Activated CD8-positive, alpha-beta T cell treated with anti-CD3 and anti-CD28 coated beads, Interleukin-2, amount 10 ng/mL, durations not matched to agents 7 days and 5 days (primary cell): ENCODE measurements around the gene CD244. TPM values are rescaled to one million over a fixed set of nuclear protein-coding genes. Genes with fewer than 3 reads are reported as not detected.
"Not testable (repeated sequence)": the region's sequence is repeated elsewhere in the genome, so short reads cannot be mapped to it uniquely, and the experiment has no call there.

Source experiments
- ATAC-seq: fragments of 150-1000 bp; cut with Tn5 transposase; one replicate; pipeline ENCODE4 v1.10.0; 2021; ENCODE audit warnings: moderate library complexity
- CTCF ChIA-PET: fragments of 350-600 bp; sonication (Branson Sonifier 250); formaldehyde crosslinking; loops from one replicate; lab custom pipeline; 2021; ENCODE audit warnings: antibody characterized with exemption; lab: Charles Lee
- POLR2A ChIA-PET: fragments of 350-600 bp; sonication (Branson Sonifier 250); formaldehyde crosslinking; loops from one replicate; lab custom pipeline; 2021; ENCODE audit warnings: antibody characterized with exemption; lab: Charles Lee
- DNase-seq: peaks from one replicate; pipeline ENCODE4 v3.0.0-alpha.2; 2020
- H3K27ac Mint-ChIP-seq: one replicate; pipeline ENCODE4 v1.8.0; 2021; ENCODE audit warnings: mild to moderate bottlenecking, mixed read lengths
- H3K27me3 Mint-ChIP-seq: one replicate; pipeline ENCODE4 v1.8.0; 2021; ENCODE audit warnings: low read depth, mixed read lengths
- H3K36me3 Mint-ChIP-seq: one replicate; pipeline ENCODE4 v1.8.0; 2021; ENCODE audit warnings: low read depth, mixed read lengths
- H3K4me1 Mint-ChIP-seq: one replicate; pipeline ENCODE4 v1.8.0; 2021; ENCODE audit warnings: low read depth, mixed read lengths
- H3K4me3 Mint-ChIP-seq: one replicate; pipeline ENCODE4 v1.8.0; 2021; ENCODE audit warnings: mild to moderate bottlenecking, mixed read lengths
- H3K9me3 Mint-ChIP-seq: one replicate; pipeline ENCODE4 v1.8.0; 2022; ENCODE audit warnings: mixed read lengths; ENCODE audit not compliant: insufficient read depth
- total RNA-seq, 2 experiments: library from RNA; stranded (reverse); gene quantifications; one replicate each; pipeline ENCODE4 v1.2.3, GENCODE V29; 2021

The CD244 gene
- total RNA-seq, result 10 to 100 TPM; 15.0 to 15.5 TPM

GRCh38 chr1:160862203-160863060, at the start of gene CD244:
CD244 (minus strand) TSS chr1:160862887; CDS start chr1:160862677, 210 bp downstream.
- ChIA-PET POLR2A (interaction anchor here (0.8 to 2.6 kb wide), 4 partner anchors 12 to 529 kb away, joined by 3 to 20 read pairs (median 5); no protein-coding TSS in a partner anchor), CTCF (interaction anchor here (0.6 to 7.3 kb wide), 16 partner anchors 14 to 147 kb away, joined by 3 to 93 read pairs (median 5); partner anchors contain the start of gene ITLN2)
- ATAC-seq, result peak; percentile 90
- DNase-seq, result peak; percentile 82
- no peaks in the 10 kb centered on the region for H3K9me3 Mint-ChIP-seq
- H3K4me1 Mint-ChIP-seq, result peaks cover 56% of the 10 kb centered on the region
- no peaks in the 10 kb centered on the region for H3K27me3 Mint-ChIP-seq
- peaks cover 16% of the 10 kb centered on the region for H3K36me3 Mint-ChIP-seq
- H3K27ac Mint-ChIP-seq, result peak within 1 kb of the TSS; percentile 90
- peak within 1 kb of the TSS; percentile 78 for H3K4me3 Mint-ChIP-seq

GRCh38 chr1:160911925-160912324, 49.2 kb upstream of the CD244 start:
- DNase-seq (no peak), ATAC-seq (no peak)
- CTCF ChIA-PET, result interaction anchor here (1.2 to 1.6 kb wide), 3 partner anchors 41 to 78 kb away, joined by 3 to 5 read pairs (median 5); partner anchors contain the start of gene ITLN2
- Mint-ChIP-seq H3K36me3 (no peaks in the 10 kb centered on the region), H3K4me3 (no peak overlapping the region), H3K27me3 (peaks cover 10% of the 10 kb centered on the region), H3K9me3 (no peaks in the 10 kb centered on the region), H3K4me1 (no peaks in the 10 kb centered on the region), H3K27ac (no peak overlapping the region)
- POLR2A ChIA-PET, result no interaction called here

GRCh38 chr1:160911441-160911840, 48.8 kb upstream of the CD244 start:
- Mint-ChIP-seq H3K9me3 (no peaks in the 10 kb centered on the region), H3K27me3 (peaks cover 5% of the 10 kb centered on the region), H3K27ac (no peak overlapping the region), H3K4me1 (no peaks in the 10 kb centered on the region), H3K36me3 (no peaks in the 10 kb centered on the region), H3K4me3 (no peak overlapping the region)
- CTCF ChIA-PET, result interaction anchor here (1.0 to 1.6 kb wide), 4 partner anchors 41 to 78 kb away, joined by 3 to 5 read pairs (median 4); partner anchors contain the start of gene ITLN2
- no peak for DNase-seq
- no peak for ATAC-seq
- POLR2A ChIA-PET, result no interaction called here

GRCh38 chr1:160910170-160910750, 47.6 kb upstream of the CD244 start:
- Mint-ChIP-seq H3K27ac (no peak overlapping the region), H3K4me3 (no peak overlapping the region), H3K36me3 (no peaks in the 10 kb centered on the region), H3K9me3 (no peaks in the 10 kb centered on the region), H3K27me3 (peaks cover 2% of the 10 kb centered on the region), H3K4me1 (no peaks in the 10 kb centered on the region)
- DNase-seq, result no peak
- ATAC-seq, result no peak
- ChIA-PET CTCF (interaction anchor here (0.8 to 1.0 kb wide), 2 partner anchors 44 to 76 kb away, joined by 3 read pairs; partner anchors contain the start of gene ITLN2), POLR2A (no interaction called here)

GRCh38 chr1:160907976-160908375, 45.3 kb upstream of the CD244 start:
- Mint-ChIP-seq H3K27me3 (no peaks in the 10 kb centered on the region), H3K36me3 (no peaks in the 10 kb centered on the region), H3K27ac (no peak overlapping the region), H3K4me1 (no peaks in the 10 kb centered on the region), H3K4me3 (no peak overlapping the region), H3K9me3 (no peaks in the 10 kb centered on the region)
- ATAC-seq, result no peak
- ChIA-PET CTCF (interaction anchor here (1.2 to 1.8 kb wide), 3 partner anchors 10 to 183 kb away, joined by 3 to 5 read pairs (median 4); no protein-coding TSS in a partner anchor), POLR2A (no interaction called here)
- DNase-seq, result no peak

- DNase-seq, result no peak
- no peak overlapping the region for H3K4me3 Mint-ChIP-seq
- no peak overlapping the region for H3K27ac Mint-ChIP-seq
- H3K9me3 Mint-ChIP-seq, result no peaks in the 10 kb centered on the region
- ATAC-seq, result no peak
- no peaks in the 10 kb centered on the region for H3K36me3 Mint-ChIP-seq
- no peaks in the 10 kb centered on the region for H3K4me1 Mint-ChIP-seq
- ChIA-PET CTCF (interaction anchor here (1.0 to 1.2 kb wide), 2 partner anchors 14 to 46 kb away, joined by 4 to 5 read pairs; no protein-coding TSS in a partner anchor), POLR2A (no interaction called here)
- H3K27me3 Mint-ChIP-seq, result peaks cover 10% of the 10 kb centered on the region
Observed at GRCh38 chr1:160905617-160905989, 42.9 kb upstream of the CD244 start.

- Mint-ChIP-seq H3K4me3 (no peak overlapping the region), H3K9me3 (no peaks in the 10 kb centered on the region), H3K36me3 (no peaks in the 10 kb centered on the region), H3K4me1 (no peaks in the 10 kb centered on the region), H3K27me3 (peaks cover 11% of the 10 kb centered on the region), H3K27ac (no peak overlapping the region)
- CTCF ChIA-PET, result interaction anchor here (0.8 to 1.2 kb wide), 3 partner anchors 14 to 49 kb away, joined by 3 to 5 read pairs (median 4); no protein-coding TSS in a partner anchor
- POLR2A ChIA-PET, result no interaction called here
- ATAC-seq (no peak), DNase-seq (no peak)
Observed at GRCh38 chr1:160904783-160905616, 42.3 kb upstream of the CD244 start.

GRCh38 chr1:160902251-160902650, 39.6 kb upstream of the CD244 start:
- ATAC-seq, CTCF ChIA-PET, H3K4me3 Mint-ChIP-seq, DNase-seq, POLR2A ChIA-PET, H3K4me1 Mint-ChIP-seq, H3K27ac Mint-ChIP-seq, H3K36me3 Mint-ChIP-seq, H3K9me3 Mint-ChIP-seq: not testable (repeated sequence)
- peaks cover 30% of the 10 kb centered on the region for H3K27me3 Mint-ChIP-seq

- ChIA-PET POLR2A (no interaction called here), CTCF (no interaction called here)
- Mint-ChIP-seq H3K4me1 (no peaks in the 10 kb centered on the region), H3K4me3 (no peak overlapping the region), H3K27ac (no peak overlapping the region), H3K27me3 (peaks cover 33% of the 10 kb centered on the region), H3K36me3 (no peaks in the 10 kb centered on the region), H3K9me3 (no peaks in the 10 kb centered on the region)
- ATAC-seq, result no peak
- no peak for DNase-seq
Observed at GRCh38 chr1:160901768-160902167, 39.1 kb upstream of the CD244 start.

- CTCF ChIA-PET, ATAC-seq, H3K36me3 Mint-ChIP-seq, H3K4me1 Mint-ChIP-seq, H3K9me3 Mint-ChIP-seq, H3K4me3 Mint-ChIP-seq, H3K27ac Mint-ChIP-seq, POLR2A ChIA-PET: not testable (repeated sequence)
- H3K27me3 Mint-ChIP-seq, result peaks cover 42% of the 10 kb centered on the region
- DNase-seq, result peak; percentile 5
Observed at GRCh38 chr1:160900683-160901082, 38.0 kb upstream of the CD244 start.
